Esophagus (tissue), 2 donors: Measurements from ENCODE around the gene SAG. TPM values are rescaled to one million over a fixed set of nuclear protein-coding genes. Genes with fewer than 3 reads are reported as not detected.

Source experiments
- H3K27ac ChIP-seq, 2 donors: one replicate each; pipeline ENCODE4 v1.5.1; 2013; ENCODE audit warnings: low read depth in 2 of 2, mild to moderate bottlenecking in 2 of 2, inconsistent platforms in 1 of 2, low read length in 1 of 2, moderate library complexity in 1 of 2
- H3K27me3 ChIP-seq, 2 donors: one replicate each; pipeline ENCODE4 v1.6.1; 2013; ENCODE audit warnings: low read length in 2 of 2, control low read depth in 1 of 2, mild to moderate bottlenecking in 1 of 2; ENCODE audit not compliant: insufficient read depth in 2 of 2, control insufficient read depth in 1 of 2
- H3K36me3 ChIP-seq, 2 donors: one replicate each; pipeline ENCODE4 v1.6.1; 2013; ENCODE audit warnings: low read length in 1 of 2; ENCODE audit not compliant: control insufficient read depth in 2 of 2, insufficient read depth in 2 of 2
- H3K4me1 ChIP-seq, 2 donors: one replicate each; pipeline ENCODE4 v1.6.1; 2013; ENCODE audit warnings: low read length in 1 of 2; ENCODE audit not compliant: control insufficient read depth in 2 of 2, insufficient read depth in 2 of 2
- H3K4me3 ChIP-seq, 2 donors: one replicate each; pipeline ENCODE4 v1.5.1; 2013; ENCODE audit warnings: low read length in 2 of 2, mild to moderate bottlenecking in 2 of 2, low read depth in 1 of 2, moderate library complexity in 1 of 2
- H3K9me3 ChIP-seq, 2 donors: one replicate each; pipeline ENCODE4 v1.6.1; 2013; ENCODE audit warnings: mild to moderate bottlenecking in 2 of 2, low read depth in 1 of 2, low read length in 1 of 2, moderate library complexity in 1 of 2; ENCODE audit not compliant: control insufficient read depth in 2 of 2, insufficient read depth in 1 of 2
- WGBS, 2 donors: extraction: QIAGEN DNeasy Blood & Tissue Kit; methylation state at CpG; one replicate each; pipeline ENCODE4 v1.1.7; 2013; 5-methylcytosine and 5-hydroxymethylcytosine counted together
- polyA plus RNA-seq, 2 donors: library from polyadenylated mRNA; stranded (reverse); fragments of 200-250 nt; gene quantifications; one replicate each; pipeline ENCODE4 v1.2.3, GENCODE V29; 2013
- donor health status: healthy with polysubstance abuse.
- donor health status: Bipolar disorder and iron deficiency.

SAG gene
- not detected for polyA plus RNA-seq

DNA sequence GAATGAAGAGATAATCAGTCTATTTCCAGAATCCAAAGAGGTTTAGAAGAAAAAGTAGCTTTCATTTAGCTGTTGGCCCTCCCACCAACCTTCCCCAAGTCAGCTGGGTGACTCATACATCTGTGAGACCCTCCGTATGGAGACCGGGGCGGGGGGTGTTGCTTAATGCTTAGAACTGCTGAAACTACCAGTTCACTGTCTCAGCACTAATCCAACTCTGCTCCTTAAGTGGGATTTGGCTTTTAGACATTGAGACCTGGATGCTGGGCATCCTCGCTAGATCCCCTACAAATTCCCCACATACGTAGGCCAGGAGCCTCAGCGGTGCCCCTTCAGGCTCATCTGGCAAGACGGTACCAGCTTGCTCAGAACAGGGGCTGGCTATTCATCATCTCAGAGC is at the start of gene SAG:
TSS of gene SAG (plus strand) at position 252 of the 400 bp plus-strand sequence. CDS start 1,374 bp downstream, outside the sequence.
- Histone ChIP-seq H3K36me3 (no peaks in the 10 kb centered on the region), H3K4me1 (no peaks in the 10 kb centered on the region), H3K9me3 (no peaks in the 10 kb centered on the region), H3K27me3 (no peaks in the 10 kb centered on the region), H3K4me3 (no peak within 1 kb of the TSS), H3K27ac (no peak within 1 kb of the TSS)
- WGBS, 2 donors, result 82% methylated on average over 7 of the region's 7 CpGs

DNA sequence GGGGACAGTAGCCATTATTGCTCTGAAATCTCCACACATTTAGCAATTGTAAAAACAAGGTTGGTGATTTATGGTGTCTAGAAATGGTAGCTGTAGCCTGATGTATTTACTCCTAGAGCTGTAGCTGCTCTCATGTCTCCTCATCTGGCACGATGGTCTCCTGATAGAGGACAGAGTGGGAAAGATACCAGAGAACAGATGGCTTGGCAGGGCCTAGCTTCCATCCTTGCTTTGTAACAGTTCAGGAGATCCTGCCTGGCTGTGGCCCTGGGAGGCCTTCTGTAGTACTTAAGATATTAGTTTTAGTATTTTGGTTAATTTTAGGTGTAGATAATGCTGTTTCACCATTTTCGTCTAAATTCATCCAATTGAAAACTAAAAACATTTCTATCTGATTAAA is 49.4 kb upstream of the SAG start:
- 93 to 94% methylated on average over 2 of the region's 2 CpGs for WGBS, 2 donors
- H3K4me3 ChIP-seq, result no peak overlapping the region
- no peaks in the 10 kb centered on the region for H3K4me1 ChIP-seq
- no peaks in the 10 kb centered on the region for H3K27me3 ChIP-seq
- H3K27ac ChIP-seq, result no peak overlapping the region
- H3K36me3 ChIP-seq, result peaks cover 11 to 24% of the 10 kb centered on the region in 2 donors
- H3K9me3 ChIP-seq, result no peaks in the 10 kb centered on the region

DNA sequence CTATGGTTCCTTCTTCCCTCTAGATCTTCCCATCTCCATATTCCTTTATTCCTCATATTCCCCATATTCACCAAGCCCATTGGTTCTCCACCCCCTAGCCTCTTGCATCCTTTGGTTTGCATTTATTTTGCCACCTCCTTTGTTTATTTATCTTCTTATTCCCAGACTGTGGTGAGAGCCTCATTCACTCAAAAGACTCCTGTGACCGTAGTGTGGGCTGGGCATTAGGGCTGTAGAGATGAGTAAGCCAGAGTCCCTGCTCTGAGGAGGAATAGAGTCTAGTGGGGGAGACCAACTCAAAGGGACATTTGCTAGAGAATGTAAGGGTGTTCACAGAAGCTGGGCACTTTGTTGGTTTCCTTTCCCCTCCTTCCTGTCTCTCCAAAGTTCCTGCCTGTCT is 47.9 kb upstream of the SAG start:
- Histone ChIP-seq H3K27me3 (no peaks in the 10 kb centered on the region), H3K9me3 (no peaks in the 10 kb centered on the region), H3K4me1 (no peaks in the 10 kb centered on the region), H3K4me3 (no peak overlapping the region), H3K27ac (no peak overlapping the region), H3K36me3 (peaks cover 26 to 36% of the 10 kb centered on the region in 2 donors)
- WGBS, 2 donors, result 83 to 94% methylated on average over 1 of the region's 1 CpG

DNA sequence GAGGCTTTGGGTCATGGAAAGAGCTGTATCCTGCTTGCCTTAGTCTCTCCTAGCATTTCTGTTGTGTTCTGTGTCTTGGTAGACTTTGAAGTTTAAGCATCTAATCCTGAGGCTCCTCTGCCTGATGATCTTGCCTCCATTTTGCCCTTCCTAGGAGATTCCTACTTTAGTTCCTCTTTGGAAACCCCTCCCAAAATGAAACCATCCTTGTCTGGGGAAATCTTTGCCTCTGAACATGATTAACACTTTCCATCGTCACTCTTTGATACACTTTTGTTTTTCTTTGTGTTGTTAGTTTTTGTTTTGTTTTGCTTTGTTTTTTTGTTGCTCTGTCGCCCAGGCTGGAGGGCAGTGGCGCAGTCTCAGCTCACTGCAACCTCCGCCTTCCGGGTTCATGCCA is 47.0 kb upstream of the SAG start:
- Histone ChIP-seq H3K9me3 (no peaks in the 10 kb centered on the region), H3K27me3 (no peaks in the 10 kb centered on the region), H3K4me3 (no peak overlapping the region), H3K36me3 (peaks cover 27 to 39% of the 10 kb centered on the region in 2 donors), H3K4me1 (no peaks in the 10 kb centered on the region), H3K27ac (no peak overlapping the region)
- 96% methylated on average over 5 of the region's 5 CpGs for WGBS, 2 donors

DNA sequence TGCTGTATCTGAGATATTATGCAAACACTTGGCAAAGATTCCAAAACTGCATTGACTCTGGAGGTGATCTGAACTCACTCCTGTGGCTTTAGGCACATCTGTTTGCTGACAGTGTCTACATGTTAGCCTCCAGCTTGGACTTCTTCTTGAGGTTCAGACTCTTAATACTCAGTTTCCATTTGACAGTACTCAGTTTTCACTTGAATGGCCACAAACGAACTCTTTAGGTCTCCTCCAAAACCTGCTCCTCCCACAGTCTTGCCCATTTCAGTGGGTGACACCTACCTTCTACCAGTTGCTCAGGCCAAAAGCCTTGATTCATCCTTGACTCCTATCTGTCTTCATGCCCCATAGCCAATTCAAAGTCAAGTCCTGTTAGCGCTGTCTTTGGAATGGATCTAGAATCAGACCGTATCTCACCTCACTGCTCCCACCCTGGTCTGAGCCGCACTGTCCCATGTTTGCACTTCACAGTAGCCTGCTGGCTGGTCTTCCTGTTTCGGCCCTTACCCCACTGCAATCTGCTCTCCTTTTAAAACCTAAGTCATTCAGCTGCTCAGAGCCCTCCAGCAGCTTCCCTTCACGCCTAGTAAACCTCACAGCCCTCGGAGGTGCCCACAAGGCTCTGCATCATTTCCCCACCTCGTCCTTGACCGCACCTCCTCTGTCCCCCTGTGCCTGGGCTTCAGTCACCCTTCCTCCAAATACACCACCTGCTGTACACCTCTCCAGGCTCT is 45.6 kb upstream of the SAG start:
- H3K9me3 ChIP-seq, result no peaks in the 10 kb centered on the region
- H3K27me3 ChIP-seq, result no peaks in the 10 kb centered on the region
- H3K4me3 ChIP-seq, result no peak overlapping the region
- H3K27ac ChIP-seq, result no peak overlapping the region
- H3K4me1 ChIP-seq, result no peaks in the 10 kb centered on the region
- peaks cover 27 to 45% of the 10 kb centered on the region in 2 donors for H3K36me3 ChIP-seq
- WGBS, 2 donors, result 86 to 89% methylated on average over 9 of the region's 9 CpGs

DNA sequence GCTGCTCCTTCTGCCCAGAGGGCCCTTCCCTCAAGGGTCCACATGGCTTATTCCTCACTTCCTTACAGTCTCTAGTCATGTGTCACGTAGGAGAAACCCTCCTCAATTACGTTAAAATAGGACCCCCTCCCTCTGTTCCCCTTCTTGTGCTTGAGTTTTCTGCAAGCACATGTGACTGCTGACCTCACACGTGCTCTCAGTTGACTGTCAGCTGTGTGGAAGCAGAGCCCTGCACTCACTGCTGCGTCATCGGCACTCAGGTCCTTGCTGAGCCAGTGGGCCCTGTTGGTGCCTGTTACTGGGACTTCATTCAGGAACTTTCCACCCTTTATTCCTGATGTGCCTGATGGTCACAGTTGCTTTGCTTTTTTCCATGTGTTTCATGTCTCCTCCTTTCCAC is 45.1 kb upstream of the SAG start:
- Histone ChIP-seq H3K4me3 (no peak overlapping the region), H3K4me1 (no peaks in the 10 kb centered on the region), H3K36me3 (peaks cover 27 to 45% of the 10 kb centered on the region in 2 donors), H3K27ac (no peak overlapping the region), H3K9me3 (no peaks in the 10 kb centered on the region), H3K27me3 (no peaks in the 10 kb centered on the region)
- WGBS, 2 donors, result 82 to 93% methylated on average over 5 of the region's 5 CpGs

DNA sequence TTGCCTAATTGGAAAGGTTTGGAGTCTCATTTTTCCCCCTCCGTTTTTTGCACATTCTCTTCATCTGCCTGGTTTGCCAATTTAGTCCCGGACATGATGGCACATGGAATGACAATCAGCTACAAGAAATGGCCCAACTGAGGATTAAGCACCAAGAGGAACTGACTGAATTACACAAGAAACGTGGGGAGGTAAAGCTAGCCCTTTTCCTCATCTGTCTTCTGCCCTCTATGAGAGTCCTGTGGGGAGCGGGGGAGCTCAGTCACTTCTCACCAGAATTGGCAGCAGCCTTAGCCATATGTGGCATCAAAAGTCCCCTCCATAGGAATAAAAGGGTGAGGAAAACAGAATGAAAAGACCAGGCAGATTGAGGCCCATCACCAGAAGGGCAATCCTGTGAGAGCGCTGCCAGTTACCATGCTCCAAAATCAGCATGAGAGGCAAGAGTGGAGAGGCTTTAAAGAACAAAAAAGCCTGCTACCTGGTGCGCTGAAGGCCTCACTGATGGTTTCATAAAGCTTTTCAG is 44.5 kb upstream of the SAG start:
- no peaks in the 10 kb centered on the region for H3K9me3 ChIP-seq
- no peak overlapping the region for H3K4me3 ChIP-seq
- H3K27me3 ChIP-seq, result no peaks in the 10 kb centered on the region
- H3K36me3 ChIP-seq, result peaks cover 27 to 49% of the 10 kb centered on the region in 2 donors
- no peak overlapping the region for H3K27ac ChIP-seq
- no peaks in the 10 kb centered on the region for H3K4me1 ChIP-seq
- 89 to 93% methylated on average over 6 of the region's 6 CpGs for WGBS, 2 donors

DNA sequence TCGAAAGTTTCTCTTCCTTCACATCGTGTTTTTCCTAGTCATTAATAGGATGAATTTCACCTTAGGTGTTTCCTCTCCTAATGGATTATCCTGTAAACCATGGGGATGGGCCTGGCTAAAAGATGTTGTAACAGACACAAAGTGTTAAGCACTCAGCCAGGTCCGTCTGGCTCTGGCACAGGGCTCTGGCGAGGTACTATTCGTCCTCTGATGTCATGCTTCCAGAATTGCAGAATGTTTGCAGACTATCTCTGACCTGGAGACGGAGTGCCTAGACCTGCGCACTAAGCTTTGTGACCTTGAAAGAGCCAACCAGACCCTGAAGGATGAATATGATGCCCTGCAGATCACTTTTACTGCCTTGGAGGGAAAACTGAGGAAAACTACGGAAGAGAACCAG is 42.9 kb upstream of the SAG start:
- H3K36me3 ChIP-seq, result peaks cover 24 to 44% of the 10 kb centered on the region in 2 donors
- no peaks in the 10 kb centered on the region for H3K27me3 ChIP-seq
- no peaks in the 10 kb centered on the region for H3K9me3 ChIP-seq
- H3K4me1 ChIP-seq, result no peaks in the 10 kb centered on the region
- no peak overlapping the region for H3K4me3 ChIP-seq
- H3K27ac ChIP-seq, result no peak overlapping the region
- WGBS, 2 donors, result 88 to 94% methylated on average over 8 of the region's 8 CpGs

DNA sequence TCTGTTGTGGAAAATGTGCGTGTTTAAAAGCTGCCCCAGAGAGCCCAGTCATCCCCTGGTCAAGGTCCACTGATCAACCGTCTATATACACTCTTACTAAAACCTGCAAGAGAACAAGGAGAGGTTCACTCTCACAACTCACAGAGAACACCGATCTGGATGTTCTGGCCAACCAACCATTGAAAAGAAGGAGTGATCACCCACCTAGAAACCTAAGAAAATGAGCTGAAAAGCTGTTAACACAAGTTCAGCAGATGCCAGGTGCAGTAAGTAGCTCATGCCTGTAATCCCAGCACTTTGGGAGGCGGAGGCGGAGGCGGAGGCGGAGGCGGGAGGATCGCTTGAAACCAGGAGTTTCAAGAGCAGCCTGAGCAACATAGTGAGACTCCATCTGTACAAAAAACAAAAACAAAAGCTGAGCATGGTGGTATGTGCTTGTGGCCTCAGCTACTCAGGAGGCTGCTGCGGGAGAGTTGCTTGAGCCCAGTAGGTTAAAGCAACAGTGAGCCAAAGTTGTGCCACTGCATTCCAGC is 41.7 kb upstream of the SAG start:
- no peaks in the 10 kb centered on the region for H3K9me3 ChIP-seq
- no peaks in the 10 kb centered on the region for H3K4me1 ChIP-seq
- no peak overlapping the region for H3K4me3 ChIP-seq
- no peak overlapping the region for H3K27ac ChIP-seq
- H3K27me3 ChIP-seq, result no peaks in the 10 kb centered on the region
- H3K36me3 ChIP-seq, result peaks cover 24 to 44% of the 10 kb centered on the region in 2 donors
- 94 to 95% methylated on average over 10 of the region's 10 CpGs for WGBS, 2 donors

DNA sequence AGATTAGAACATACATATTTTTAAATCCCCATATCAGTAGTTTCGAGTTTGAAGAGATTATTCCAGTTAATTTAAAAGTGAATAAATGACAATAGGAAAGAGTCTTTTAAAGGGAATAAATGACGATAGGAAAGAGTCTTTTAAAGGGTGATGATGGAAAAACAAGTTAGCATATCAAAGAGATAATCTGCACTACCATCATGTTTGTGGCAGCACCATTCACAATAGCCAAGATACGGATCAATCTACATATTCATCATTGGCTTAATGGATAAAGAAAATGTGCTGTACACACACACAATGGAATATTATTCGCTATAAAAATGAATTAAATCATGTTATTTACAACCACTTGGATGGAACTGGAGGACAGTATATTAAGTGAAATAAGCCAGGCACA is 41.1 kb upstream of the SAG start:
- Histone ChIP-seq H3K27me3 (no peaks in the 10 kb centered on the region), H3K27ac (no peak overlapping the region), H3K4me3 (no peak overlapping the region), H3K36me3 (peaks cover 24 to 44% of the 10 kb centered on the region in 2 donors), H3K4me1 (no peaks in the 10 kb centered on the region), H3K9me3 (no peaks in the 10 kb centered on the region)
- 94 to 95% methylated on average over 4 of the region's 4 CpGs for WGBS, 2 donors
